ENCODE measurements around the gene GRK2. TPM values are rescaled to one million over a fixed set of nuclear protein-coding genes. Genes with fewer than 3 reads are reported as not detected.
A peak's percentile ranks its signal among the peaks of the same experiment; 100 is the strongest.

Gene GRK2
- total RNA-seq, 2 donors from 2014 or later = 58.0 to 61.7 TPM

GRCh38 chr11:67289226-67289650 is 23.0 kb downstream of the GRK2 start, which contains the start of gene ANKRD13D:
ANKRD13D (plus strand) TSS chr11:67289303; CDS start chr11:67289461, 158 bp downstream.
- Mint-ChIP-seq H3K4me3 (peak within 1 kb of the TSS; percentile 83), H3K36me3 (ENCODE audit: low read depth) (peaks cover 35% of the 10 kb centered on the region), H3K27ac (peak within 1 kb of the TSS; percentile 91), H3K27me3 (ENCODE audit: insufficient read depth) (no peaks in the 10 kb centered on the region), H3K4me1 (peaks cover 10% of the 10 kb centered on the region), H3K9me3 (peaks cover 3% of the 10 kb centered on the region)
- Histone ChIP-seq H3K9ac (ENCODE audit: extremely low read depth, low read length, poor library complexity, severe bottlenecking) (peak within 1 kb of the TSS; percentile 59), H3K36me3 (ENCODE audit: control insufficient read depth, insufficient read depth, low read length) (peaks cover 33% of the 10 kb centered on the region), H3K27me3 (ENCODE audit: control insufficient read depth, insufficient read depth, low read length, poor library complexity, severe bottlenecking) (no peaks in the 10 kb centered on the region), H3K4me1 (ENCODE audit: control insufficient read depth, insufficient read depth, low read length) (no peaks in the 10 kb centered on the region), H3K9me3 (ENCODE audit: control insufficient read depth, low read length) (peaks cover 13% of the 10 kb centered on the region), H3K4me3 (ENCODE audit: low read length) (peak within 1 kb of the TSS; percentile 86), H3K27ac (ENCODE audit: low read depth, low read length) (peak within 1 kb of the TSS; percentile 89)
- 0% methylated on average over 55 of the region's 56 CpGs; no CpG with 5 or more reads in 1 of the 2 experiments for WGBS, 2 experiments (ENCODE audit: insufficient coverage in 1 of 2, insufficient read length in 1 of 2)
- no peak for TF ChIP-seq CTCF (conservative IDR thresholded peaks at IDR 0.05)
- peak; percentile 79 for DNase-seq

GRCh38 chr11:67289651-67290479 is 23.6 kb downstream of the GRK2 start:
- TF ChIP-seq CTCF (conservative IDR thresholded peaks at IDR 0.05) = no peak
- H3K4me3 ChIP-seq (ENCODE audit: low read length) = peak overlapping the region; percentile 86
- no peak overlapping the region for H3K27ac ChIP-seq (ENCODE audit: low read depth, low read length)
- H3K9me3 Mint-ChIP-seq = peaks cover 4% of the 10 kb centered on the region
- H3K9ac ChIP-seq (ENCODE audit: extremely low read depth, low read length, poor library complexity, severe bottlenecking) = peak overlapping the region; percentile 34
- peaks cover 39% of the 10 kb centered on the region for H3K36me3 ChIP-seq (ENCODE audit: control insufficient read depth, insufficient read depth, low read length)
- H3K27ac Mint-ChIP-seq = peak overlapping the region; percentile 77
- peaks cover 40% of the 10 kb centered on the region for H3K36me3 Mint-ChIP-seq (ENCODE audit: low read depth)
- H3K4me1 Mint-ChIP-seq = peaks cover 10% of the 10 kb centered on the region
- H3K27me3 ChIP-seq (ENCODE audit: control insufficient read depth, insufficient read depth, low read length, poor library complexity, severe bottlenecking) = no peaks in the 10 kb centered on the region
- 45 to 62% methylated on average over 24 to 36 of the region's 36 CpGs for WGBS, 2 experiments (ENCODE audit: insufficient coverage in 1 of 2, insufficient read length in 1 of 2)
- peak overlapping the region; percentile 83 for H3K4me3 Mint-ChIP-seq
- DNase-seq = peak; percentile 81
- no peaks in the 10 kb centered on the region for H3K27me3 Mint-ChIP-seq (ENCODE audit: insufficient read depth)
- peaks cover 19% of the 10 kb centered on the region for H3K9me3 ChIP-seq (ENCODE audit: control insufficient read depth, low read length)
- no peaks in the 10 kb centered on the region for H3K4me1 ChIP-seq (ENCODE audit: control insufficient read depth, insufficient read depth, low read length)

GRCh38 chr11:67290801-67291200 is 24.5 kb downstream of the GRK2 start:
- Histone ChIP-seq H3K27ac (ENCODE audit: low read depth, low read length) (no peak overlapping the region), H3K9ac (ENCODE audit: extremely low read depth, low read length, poor library complexity, severe bottlenecking) (no peak overlapping the region), H3K4me3 (ENCODE audit: low read length) (no peak overlapping the region), H3K36me3 (ENCODE audit: control insufficient read depth, insufficient read depth, low read length) (peaks cover 48% of the 10 kb centered on the region), H3K27me3 (ENCODE audit: control insufficient read depth, insufficient read depth, low read length, poor library complexity, severe bottlenecking) (no peaks in the 10 kb centered on the region), H3K9me3 (ENCODE audit: control insufficient read depth, low read length) (peaks cover 28% of the 10 kb centered on the region), H3K4me1 (ENCODE audit: control insufficient read depth, insufficient read depth, low read length) (no peaks in the 10 kb centered on the region)
- no peak for DNase-seq
- no peaks in the 10 kb centered on the region for H3K27me3 Mint-ChIP-seq (ENCODE audit: insufficient read depth)
- H3K4me3 Mint-ChIP-seq = peak overlapping the region; percentile 83
- peaks cover 10% of the 10 kb centered on the region for H3K4me1 Mint-ChIP-seq
- H3K36me3 Mint-ChIP-seq (ENCODE audit: low read depth) = peaks cover 46% of the 10 kb centered on the region
- WGBS, 2 experiments (ENCODE audit: insufficient coverage in 1 of 2, insufficient read length in 1 of 2) = 93 to 94% methylated on average over 6 to 7 of the region's 7 CpGs
- H3K9me3 Mint-ChIP-seq = peaks cover 12% of the 10 kb centered on the region
- no peak for TF ChIP-seq CTCF (conservative IDR thresholded peaks at IDR 0.05)
- H3K27ac Mint-ChIP-seq = no peak overlapping the region
